WERI-Rb-1 (cell line): ENCODE data around the gene DIPK1B.
A peak's percentile ranks its signal among the peaks of the same experiment; 100 is the strongest.
"Not testable (repeated sequence)": the region's sequence is repeated elsewhere in the genome, so short reads cannot be mapped to it uniquely, and the experiment has no call there.

ENCODE experiments used
- DNase-seq: peaks from one replicate; pipeline ENCODE4 v3.0.0-alpha.2; 2020
- H3K27ac ChIP-seq: fragments of 250-450 bp; sonication (Bioruptor Pico); 2 replicates; pipeline ENCODE4 v1.5.1; 2020; ENCODE audit warnings: mild to moderate bottlenecking, moderate library complexity
- H3K27me3 ChIP-seq: fragments of 250-450 bp; sonication (Bioruptor Pico); 2 replicates; pipeline ENCODE4 v1.5.1; 2021; ENCODE audit warnings: mild to moderate bottlenecking, low read depth, moderate library complexity; ENCODE audit not compliant: insufficient read depth, severe bottlenecking
- H3K36me3 ChIP-seq: fragments of 250-450 bp; sonication (Bioruptor Pico); 2 replicates; pipeline ENCODE4 v1.5.1; 2020; ENCODE audit warnings: mild to moderate bottlenecking, moderate library complexity
- H3K4me3 ChIP-seq: 2 replicates; pipeline ENCODE4 v1.5.1; 2011; ENCODE audit warnings: low read depth, mild to moderate bottlenecking, control low read depth, low read length
- H3K9me3 ChIP-seq: fragments of 250-450 bp; sonication (Bioruptor Pico); 2 replicates; pipeline ENCODE4 v1.5.1; 2021; ENCODE audit warnings: mild to moderate bottlenecking, moderate library complexity; ENCODE audit not compliant: severe bottlenecking
- CTCF ChIP-seq: IDR thresholded peaks from 2 replicates; pipeline ENCODE4 v1.5.1; 2011; ENCODE audit warnings: low read depth, mild to moderate bottlenecking, control low read depth, inconsistent platforms, low read length

Gene DIPK1B

GRCh38 chr9:136709454-136710109 is 2.8 kb upstream of the DIPK1B start:
- Histone ChIP-seq H3K36me3 (peaks cover 9% of the 10 kb centered on the region), H3K27ac (no peak overlapping the region), H3K27me3 (no peaks in the 10 kb centered on the region), H3K9me3 (no peaks in the 10 kb centered on the region), H3K4me3 (no peak overlapping the region)
- TF ChIP-seq CTCF, result no peak
- DNase-seq, result no peak

GRCh38 chr9:136710543-136710942 is 1.8 kb upstream of the DIPK1B start:
- DNase-seq, result no peak
- no peak for TF ChIP-seq CTCF
- H3K4me3 ChIP-seq, result no peak overlapping the region
- H3K9me3 ChIP-seq, result no peaks in the 10 kb centered on the region
- H3K27ac ChIP-seq, result no peak overlapping the region
- H3K36me3 ChIP-seq, result peaks cover 14% of the 10 kb centered on the region
- no peaks in the 10 kb centered on the region for H3K27me3 ChIP-seq

- not testable (repeated sequence) for H3K27me3 ChIP-seq, H3K9me3 ChIP-seq, DNase-seq, H3K4me3 ChIP-seq, H3K27ac ChIP-seq
- H3K36me3 ChIP-seq, result peaks cover 14% of the 10 kb centered on the region
Measured at GRCh38 chr9:136711219-136711648, 1.1 kb upstream of the DIPK1B start.

GRCh38 chr9:136712690-136713544 is 545 bp downstream of the DIPK1B start:
- Histone ChIP-seq H3K27me3 (no peaks in the 10 kb centered on the region), H3K9me3 (no peaks in the 10 kb centered on the region), H3K36me3 (peaks cover 14% of the 10 kb centered on the region), H3K27ac (peak overlapping the region; percentile 82), H3K4me3 (peak overlapping the region; percentile 80)
- no peak for DNase-seq
- no peak for TF ChIP-seq CTCF

- H3K27ac ChIP-seq, result peak overlapping the region; percentile 82
- TF ChIP-seq CTCF, result no peak
Measured at GRCh38 chr9:136713550-136713949, 1.2 kb downstream of the DIPK1B start.

GRCh38 chr9:136714096-136714892 is 1.9 kb downstream of the DIPK1B start:
- Histone ChIP-seq H3K27me3 (no peaks in the 10 kb centered on the region), H3K27ac (no peak overlapping the region), H3K4me3 (no peak overlapping the region), H3K9me3 (no peaks in the 10 kb centered on the region), H3K36me3 (peaks cover 16% of the 10 kb centered on the region)
- no peak for TF ChIP-seq CTCF
- no peak for DNase-seq

More at GRCh38 chr9:136713550-136713949, 1.2 kb downstream of the DIPK1B start:
- H3K4me3 ChIP-seq, result peak overlapping the region; percentile 80
- no peaks in the 10 kb centered on the region for H3K27me3 ChIP-seq
- H3K36me3 ChIP-seq, result peaks cover 14% of the 10 kb centered on the region
- H3K9me3 ChIP-seq, result no peaks in the 10 kb centered on the region
- no peak for DNase-seq
